Uterus (tissue), 2 donors: Measurements from ENCODE around the gene KLHDC3.

Experiments used
- POLR2A ChIP-seq, 2 donors: fragments of 450-650 bp; IDR thresholded peaks; one replicate each; pipeline ENCODE4 v1.6.1; 2016; ENCODE audit warnings: antibody characterized with exemption in 2 of 2, mild to moderate bottlenecking in 1 of 2, moderate library complexity in 1 of 2
- TF ChIP-seq, protein P1 (sequence below), 4 experiments: fragments of 200-600 bp in 2 of 4; fragments of 450-650 bp in 2 of 4; sonication (generic) in 2 of 4; IDR thresholded peaks; one replicate each; pipeline ENCODE4 v1.5.1; 2016 to 2019; ENCODE audit warnings: antibody characterized with exemption in 4 of 4, mild to moderate bottlenecking in 2 of 4, moderate library complexity in 1 of 4

DNA sequence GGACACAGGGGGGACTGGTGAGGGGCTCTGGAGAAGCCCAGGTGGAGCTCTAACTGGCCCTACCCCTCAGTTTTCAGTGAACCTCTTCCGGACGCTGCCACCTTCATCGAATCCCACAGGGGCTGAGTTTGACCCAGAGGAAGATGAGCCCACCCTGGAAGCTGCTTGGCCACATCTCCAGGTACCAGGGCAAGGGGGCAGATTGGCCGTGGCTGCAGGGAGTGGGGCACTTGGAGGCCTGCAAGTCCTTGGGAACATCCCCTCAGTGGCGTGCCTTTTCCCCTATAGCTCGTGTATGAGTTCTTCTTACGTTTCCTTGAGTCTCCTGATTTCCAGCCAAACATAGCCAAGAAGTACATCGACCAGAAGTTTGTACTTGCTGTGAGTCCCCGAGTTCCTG lies 6.9 kb upstream of the KLHDC3 start:
- TF ChIP-seq, protein P1, sequence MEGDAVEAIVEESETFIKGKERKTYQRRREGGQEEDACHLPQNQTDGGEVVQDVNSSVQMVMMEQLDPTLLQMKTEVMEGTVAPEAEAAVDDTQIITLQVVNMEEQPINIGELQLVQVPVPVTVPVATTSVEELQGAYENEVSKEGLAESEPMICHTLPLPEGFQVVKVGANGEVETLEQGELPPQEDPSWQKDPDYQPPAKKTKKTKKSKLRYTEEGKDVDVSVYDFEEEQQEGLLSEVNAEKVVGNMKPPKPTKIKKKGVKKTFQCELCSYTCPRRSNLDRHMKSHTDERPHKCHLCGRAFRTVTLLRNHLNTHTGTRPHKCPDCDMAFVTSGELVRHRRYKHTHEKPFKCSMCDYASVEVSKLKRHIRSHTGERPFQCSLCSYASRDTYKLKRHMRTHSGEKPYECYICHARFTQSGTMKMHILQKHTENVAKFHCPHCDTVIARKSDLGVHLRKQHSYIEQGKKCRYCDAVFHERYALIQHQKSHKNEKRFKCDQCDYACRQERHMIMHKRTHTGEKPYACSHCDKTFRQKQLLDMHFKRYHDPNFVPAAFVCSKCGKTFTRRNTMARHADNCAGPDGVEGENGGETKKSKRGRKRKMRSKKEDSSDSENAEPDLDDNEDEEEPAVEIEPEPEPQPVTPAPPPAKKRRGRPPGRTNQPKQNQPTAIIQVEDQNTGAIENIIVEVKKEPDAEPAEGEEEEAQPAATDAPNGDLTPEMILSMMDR (IDR thresholded peaks at IDR 0.05), result no peak
- TF ChIP-seq POLR2A (IDR thresholded peaks at IDR 0.05), result no peak
